Measurements from ENCODE around the gene PHACTR3. TPM values are rescaled to one million over a fixed set of nuclear protein-coding genes. Genes with fewer than 3 reads are reported as not detected.

PHACTR3 gene
- polyA plus RNA-seq, 3 donors from 2014 or later: not detected

DNA sequence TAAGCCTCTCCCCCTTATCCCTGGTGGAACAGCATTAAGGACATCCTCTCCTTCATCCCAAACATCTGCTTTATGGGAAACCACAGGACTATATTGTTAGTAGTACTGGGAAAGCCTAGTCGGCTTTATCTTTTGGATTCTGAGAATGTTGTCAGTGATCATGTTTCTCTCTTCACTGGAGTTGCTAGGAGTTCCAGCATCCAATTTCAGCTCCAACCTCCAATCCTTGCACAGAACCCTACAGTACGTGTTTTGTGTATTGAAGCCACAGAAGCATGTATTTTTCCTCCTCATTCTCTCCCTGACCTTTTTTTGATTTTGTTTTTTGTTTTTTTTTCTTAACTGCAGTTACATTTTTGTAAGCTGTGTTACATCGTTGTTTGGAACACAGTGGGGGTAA, 84.0 kb downstream of the PHACTR3 start:
- Mint-ChIP-seq H3K4me3 (no peak overlapping the region), H3K27ac (no peak overlapping the region), H3K9me3 (no peaks in the 10 kb centered on the region), H3K36me3 (no peaks in the 10 kb centered on the region), H3K27me3 (ENCODE audit: low read depth in 3 of 3) (peaks cover 3 to 6% (median 4%) of the 10 kb centered on the region in 3 donors), H3K4me1 (no peaks in the 10 kb centered on the region)
- DNase-seq: no peak

DNA sequence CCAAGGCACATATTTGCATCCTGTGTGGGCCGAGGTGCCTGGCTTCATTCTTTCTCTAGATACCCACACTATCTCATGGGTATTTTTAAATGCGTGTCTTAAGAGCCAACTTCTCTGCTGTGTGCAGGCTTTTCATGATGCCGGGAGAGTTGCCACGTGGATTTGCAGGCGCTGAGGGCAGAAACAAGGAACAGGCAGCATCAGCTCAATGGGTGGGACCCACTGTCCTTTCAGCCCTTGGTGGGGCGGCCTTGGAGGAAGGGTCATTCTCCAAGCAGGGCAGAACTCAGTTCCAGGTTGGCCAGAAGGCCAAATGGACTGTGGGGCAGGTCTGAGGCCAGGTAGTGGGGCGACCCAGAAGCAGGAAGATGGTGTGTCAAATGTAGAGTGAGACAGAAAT, 84.7 kb downstream of the PHACTR3 start:
- H3K9me3 Mint-ChIP-seq: no peaks in the 10 kb centered on the region
- no peak overlapping the region for H3K4me3 Mint-ChIP-seq
- DNase-seq: no peak
- H3K36me3 Mint-ChIP-seq: no peaks in the 10 kb centered on the region
- no peak overlapping the region for H3K27ac Mint-ChIP-seq
- peaks cover 3 to 10% (median 4%) of the 10 kb centered on the region in 3 donors for H3K27me3 Mint-ChIP-seq (ENCODE audit: low read depth in 3 of 3)
- H3K4me1 Mint-ChIP-seq: no peaks in the 10 kb centered on the region

DNA sequence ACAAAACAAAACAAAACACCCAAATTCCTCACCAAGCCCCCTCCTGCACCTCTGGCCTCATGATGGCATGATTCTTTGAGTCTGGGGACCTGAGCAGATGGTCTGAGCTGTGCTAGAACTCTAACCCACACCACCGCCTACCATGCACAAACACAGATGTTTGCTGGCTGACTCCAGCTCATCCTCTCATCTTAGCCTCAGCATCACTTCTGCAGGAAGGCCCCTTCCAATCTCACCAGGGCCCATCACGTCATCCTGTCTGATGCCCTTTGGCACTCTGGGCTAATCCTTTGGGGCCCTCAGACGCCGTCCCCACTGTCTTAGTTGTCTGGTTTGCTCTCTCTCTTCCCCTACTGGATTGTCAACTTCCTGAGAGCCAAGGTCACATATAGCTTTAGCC, 85.8 kb downstream of the PHACTR3 start:
- no peak overlapping the region for H3K4me3 Mint-ChIP-seq
- H3K27me3 Mint-ChIP-seq (ENCODE audit: low read depth in 3 of 3): peaks cover 3 to 10% (median 4%) of the 10 kb centered on the region in 3 donors
- H3K9me3 Mint-ChIP-seq: peaks cover 0 to 2% (median 0%) of the 10 kb centered on the region in 6 donors
- no peak for DNase-seq
- H3K36me3 Mint-ChIP-seq: no peaks in the 10 kb centered on the region
- no peaks in the 10 kb centered on the region for H3K4me1 Mint-ChIP-seq
- H3K27ac Mint-ChIP-seq: no peak overlapping the region

DNA sequence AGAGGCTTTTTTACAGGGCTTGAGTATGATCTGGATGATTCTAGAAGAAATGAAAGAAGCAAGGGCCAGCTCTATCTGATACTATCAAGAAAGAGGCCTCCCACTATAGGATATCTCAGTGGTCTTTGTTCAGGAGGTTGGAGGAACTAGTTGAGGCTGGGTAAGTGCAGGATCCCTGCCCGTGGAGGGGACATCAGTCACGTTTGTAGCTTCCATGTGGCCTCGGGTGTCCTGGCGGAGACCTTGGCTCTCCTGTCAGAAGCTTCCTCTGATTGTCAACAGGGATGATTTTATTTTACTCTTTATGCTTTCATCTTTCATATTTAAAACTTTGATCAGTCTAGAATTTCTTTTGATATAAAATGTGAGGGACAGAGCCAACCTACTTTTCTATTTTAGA, 86.6 kb downstream of the PHACTR3 start:
- H3K9me3 Mint-ChIP-seq: peaks cover 0 to 2% (median 0%) of the 10 kb centered on the region in 6 donors
- H3K27me3 Mint-ChIP-seq (ENCODE audit: low read depth in 3 of 3): peaks cover 3 to 19% (median 4%) of the 10 kb centered on the region in 3 donors
- DNase-seq: no peak
- no peaks in the 10 kb centered on the region for H3K4me1 Mint-ChIP-seq
- no peak overlapping the region for H3K4me3 Mint-ChIP-seq
- H3K36me3 Mint-ChIP-seq: no peaks in the 10 kb centered on the region
- no peak overlapping the region for H3K27ac Mint-ChIP-seq

DNA sequence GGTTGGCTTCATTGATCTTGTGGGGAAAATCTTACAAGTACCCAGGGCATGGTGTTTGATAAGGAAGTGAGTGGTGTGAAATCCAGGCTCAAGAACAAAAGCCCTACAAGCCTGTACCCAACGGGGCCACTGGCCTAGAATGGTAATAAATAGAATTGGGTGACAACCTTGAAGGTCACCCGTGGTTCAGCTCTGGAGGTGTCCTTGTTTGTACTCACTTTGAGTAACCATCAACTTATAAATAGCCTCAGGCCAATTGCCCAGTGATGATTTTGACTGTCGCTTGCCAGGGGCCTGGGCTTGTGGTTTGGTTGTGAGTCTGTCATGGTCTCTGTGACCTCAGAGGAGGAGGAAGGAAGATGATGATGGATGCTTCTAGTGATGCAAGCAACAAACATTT, 87.8 kb downstream of the PHACTR3 start:
- DNase-seq: no peak
- Mint-ChIP-seq H3K9me3 (peaks cover 0 to 2% (median 0%) of the 10 kb centered on the region in 6 donors), H3K36me3 (no peaks in the 10 kb centered on the region), H3K4me1 (no peaks in the 10 kb centered on the region), H3K4me3 (no peak overlapping the region), H3K27me3 (ENCODE audit: low read depth in 3 of 3) (peaks cover 3 to 21% (median 4%) of the 10 kb centered on the region in 3 donors), H3K27ac (no peak overlapping the region)

DNA sequence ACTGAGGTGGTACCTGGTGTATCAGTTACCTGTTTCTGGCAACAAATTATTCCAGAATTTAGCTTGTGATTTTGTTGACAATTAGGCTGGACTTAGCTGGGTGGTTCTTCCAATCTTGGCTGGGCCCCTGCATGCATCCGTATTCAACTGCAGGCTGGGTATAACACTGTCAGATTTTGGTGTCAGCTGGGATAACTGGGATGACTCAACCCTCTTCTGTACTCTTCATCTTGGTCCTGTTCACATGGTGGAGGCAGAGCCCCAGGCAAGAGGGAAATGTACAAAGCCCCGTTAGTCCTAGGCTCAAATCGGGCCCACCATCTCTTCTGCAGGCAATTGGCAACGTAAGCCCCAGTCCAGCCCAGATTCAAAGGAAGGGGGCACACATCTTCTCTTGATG, 89.2 kb downstream of the PHACTR3 start:
- Mint-ChIP-seq H3K27me3 (ENCODE audit: low read depth in 3 of 3) (peaks cover 3 to 19% (median 4%) of the 10 kb centered on the region in 3 donors), H3K36me3 (no peaks in the 10 kb centered on the region), H3K4me3 (no peak overlapping the region), H3K9me3 (peaks cover 0 to 2% (median 0%) of the 10 kb centered on the region in 6 donors), H3K4me1 (no peaks in the 10 kb centered on the region), H3K27ac (no peak overlapping the region)
- no peak for DNase-seq

DNA sequence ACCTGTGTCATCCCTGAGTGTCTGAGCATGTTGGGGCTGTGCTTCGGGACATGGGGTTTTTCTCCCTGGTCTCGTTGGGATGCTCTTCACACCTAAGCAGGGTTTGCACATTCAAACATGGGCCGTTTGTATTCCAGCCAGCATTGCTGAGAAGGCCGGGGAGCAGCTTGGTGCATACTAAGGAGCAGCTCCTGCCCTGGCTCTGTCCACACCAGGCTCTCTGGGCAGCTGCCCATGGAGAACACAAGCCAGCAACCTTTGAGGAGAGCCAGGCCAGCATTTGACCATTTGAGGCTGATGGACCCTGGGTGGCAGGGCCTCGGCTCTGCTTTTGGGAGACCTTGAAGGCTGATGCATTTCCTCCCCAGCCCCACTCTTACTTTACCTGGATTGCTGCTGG, 92.1 kb downstream of the PHACTR3 start:
- no peaks in the 10 kb centered on the region for H3K36me3 Mint-ChIP-seq
- DNase-seq: no peak
- peaks cover 0 to 2% (median 0%) of the 10 kb centered on the region in 6 donors for H3K9me3 Mint-ChIP-seq
- H3K4me1 Mint-ChIP-seq: no peaks in the 10 kb centered on the region
- no peak overlapping the region for H3K27ac Mint-ChIP-seq
- peaks cover 0 to 19% (median 3%) of the 10 kb centered on the region in 3 donors for H3K27me3 Mint-ChIP-seq (ENCODE audit: low read depth in 3 of 3)
- H3K4me3 Mint-ChIP-seq: no peak overlapping the region

DNA sequence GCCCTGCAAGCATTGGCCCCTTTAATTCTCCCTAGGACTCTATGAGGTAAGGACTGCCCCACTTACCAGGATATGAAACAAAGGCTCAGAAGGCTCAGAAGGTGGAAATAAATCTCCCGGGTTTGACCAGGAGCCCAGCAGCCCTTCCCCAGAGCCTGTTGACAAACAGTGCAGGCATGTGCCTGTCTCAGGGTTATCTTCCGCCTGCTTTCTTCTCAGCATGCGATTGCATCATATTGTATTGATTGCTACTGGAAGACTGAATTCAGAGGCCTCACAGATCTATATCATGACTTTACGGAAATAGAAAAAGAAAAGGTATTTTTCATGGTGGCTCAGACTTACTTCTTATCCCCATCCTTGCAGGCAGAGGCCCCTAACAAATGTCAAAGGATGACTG, 92.7 kb downstream of the PHACTR3 start:
- Mint-ChIP-seq H3K4me1 (no peaks in the 10 kb centered on the region), H3K27me3 (ENCODE audit: low read depth in 3 of 3) (peaks cover 0 to 20% (median 3%) of the 10 kb centered on the region in 3 donors)
- no peak for DNase-seq

DNA sequence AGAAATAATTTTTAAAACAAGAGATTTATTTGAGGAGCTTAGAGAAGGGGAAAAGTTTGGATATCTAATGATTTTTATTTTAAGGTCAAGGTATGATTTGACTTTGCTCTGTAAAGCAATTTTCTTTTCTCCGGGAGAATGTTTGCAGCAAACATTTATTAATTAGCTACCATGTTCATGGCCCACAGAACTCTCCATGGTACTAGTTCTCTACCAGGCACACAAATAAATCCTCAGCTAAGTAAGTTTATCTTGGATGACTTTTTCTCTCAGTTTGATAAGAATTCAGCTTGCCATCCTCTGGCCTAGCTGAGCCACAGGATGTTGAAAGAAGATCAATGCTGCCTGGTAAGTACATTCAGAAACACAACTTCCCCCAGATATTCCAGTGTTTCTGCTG, 94.3 kb downstream of the PHACTR3 start:
- H3K4me3 Mint-ChIP-seq: no peak overlapping the region
- no peaks in the 10 kb centered on the region for H3K4me1 Mint-ChIP-seq
- H3K36me3 Mint-ChIP-seq: no peaks in the 10 kb centered on the region
- H3K27ac Mint-ChIP-seq: no peak overlapping the region
- peaks cover 0 to 2% (median 0%) of the 10 kb centered on the region in 6 donors for H3K9me3 Mint-ChIP-seq
- H3K27me3 Mint-ChIP-seq (ENCODE audit: low read depth in 3 of 3): peaks cover 0 to 19% (median 0%) of the 10 kb centered on the region in 3 donors
- DNase-seq: no peak

More for the DNA sequence above, 92.7 kb downstream of the PHACTR3 start:
- no peaks in the 10 kb centered on the region for H3K36me3 Mint-ChIP-seq
- peaks cover 0 to 2% (median 0%) of the 10 kb centered on the region in 6 donors for H3K9me3 Mint-ChIP-seq
- H3K27ac Mint-ChIP-seq: no peak overlapping the region
- H3K4me3 Mint-ChIP-seq: no peak overlapping the region

DNA sequence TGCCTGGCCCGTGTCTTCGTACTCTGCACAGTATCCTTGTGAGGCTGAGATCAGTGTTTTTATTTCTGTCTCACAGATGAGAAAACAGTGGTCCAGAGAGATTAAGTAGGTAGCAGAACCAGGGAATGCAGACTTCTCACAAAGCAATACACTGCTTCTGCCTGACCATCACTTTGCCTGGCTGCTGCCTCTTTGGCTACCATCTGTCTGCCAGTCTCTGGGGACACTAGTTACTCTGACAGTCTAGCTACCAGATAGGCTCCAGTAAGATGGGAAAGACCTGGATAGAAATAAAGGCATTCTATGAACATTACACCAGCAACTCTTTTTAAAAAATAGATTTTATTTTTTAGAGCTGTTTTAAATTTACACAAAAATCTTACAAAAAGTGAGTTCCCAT, 96.9 kb downstream of the PHACTR3 start:
- DNase-seq: no peak
- H3K36me3 Mint-ChIP-seq: no peaks in the 10 kb centered on the region
- H3K27me3 Mint-ChIP-seq (ENCODE audit: low read depth in 3 of 3): peaks cover 0 to 5% (median 2%) of the 10 kb centered on the region in 3 donors

DNA sequence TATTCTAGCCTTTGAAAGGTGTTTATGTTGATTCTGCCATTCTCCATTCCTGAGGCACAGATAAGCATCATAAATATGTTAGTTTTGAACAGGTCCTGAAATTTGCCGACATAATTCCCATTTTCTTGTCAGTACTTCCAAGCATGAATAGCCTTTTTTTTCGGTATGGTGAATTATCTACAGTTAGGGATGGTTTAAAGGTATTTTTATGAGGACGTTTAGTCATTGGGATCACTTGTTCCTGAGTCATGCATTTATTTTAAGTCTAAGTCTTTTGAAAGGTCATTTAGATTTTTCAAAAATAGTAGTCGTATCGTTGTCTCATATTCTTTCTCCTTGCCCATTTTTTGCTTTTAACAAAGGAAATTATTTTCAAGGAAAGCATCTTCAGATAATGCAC, 98.7 kb downstream of the PHACTR3 start:
- peaks cover 0 to 4% (median 4%) of the 10 kb centered on the region in 3 donors for H3K27me3 Mint-ChIP-seq (ENCODE audit: low read depth in 3 of 3)
- H3K9me3 Mint-ChIP-seq: no peaks in the 10 kb centered on the region
- DNase-seq: no peak
- no peak overlapping the region for H3K27ac Mint-ChIP-seq
- no peak overlapping the region for H3K4me3 Mint-ChIP-seq
- no peaks in the 10 kb centered on the region for H3K36me3 Mint-ChIP-seq
- H3K4me1 Mint-ChIP-seq: no peaks in the 10 kb centered on the region

More for the DNA sequence above, 96.9 kb downstream of the PHACTR3 start:
- no peak overlapping the region for H3K4me3 Mint-ChIP-seq
- H3K27ac Mint-ChIP-seq: no peak overlapping the region
- no peaks in the 10 kb centered on the region for H3K9me3 Mint-ChIP-seq
- H3K4me1 Mint-ChIP-seq: no peaks in the 10 kb centered on the region

DNA sequence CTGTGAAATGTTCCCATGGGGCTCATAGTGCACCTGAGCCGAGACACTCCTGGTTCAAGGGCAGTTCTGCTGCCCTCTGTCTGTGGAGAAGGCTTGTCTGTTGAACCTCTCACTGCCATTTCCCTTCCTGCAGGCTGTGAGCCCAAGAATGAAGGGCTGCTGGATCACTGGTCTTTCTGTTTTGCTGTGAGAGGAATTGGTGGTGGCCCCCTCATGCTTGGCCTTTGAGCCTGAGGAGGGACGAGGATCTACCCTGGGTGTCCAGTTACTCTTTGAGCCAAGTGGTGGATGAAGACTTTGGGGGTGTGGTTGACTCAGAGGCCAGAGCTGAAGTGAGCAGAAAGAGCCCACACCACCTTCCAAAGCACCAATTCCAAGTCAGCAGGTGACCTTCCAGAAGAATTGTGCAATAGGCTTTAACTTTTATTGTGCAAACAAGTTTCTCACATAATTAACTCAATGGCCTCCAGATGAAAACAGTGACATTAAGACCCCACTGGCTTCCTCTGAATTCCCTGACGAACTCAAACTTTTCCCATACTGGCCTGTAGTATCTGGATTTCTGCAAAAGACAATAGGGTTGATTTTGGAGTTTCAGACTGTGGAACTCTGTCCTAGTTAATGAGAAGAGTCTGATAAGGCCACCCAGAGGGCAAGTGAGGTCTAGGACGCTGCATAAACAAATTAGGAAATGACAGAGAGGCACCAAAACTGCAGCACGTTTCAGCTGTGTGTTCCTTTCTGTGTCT, 101.5 kb downstream of the PHACTR3 start:
- no peak overlapping the region for H3K27ac Mint-ChIP-seq

DNA sequence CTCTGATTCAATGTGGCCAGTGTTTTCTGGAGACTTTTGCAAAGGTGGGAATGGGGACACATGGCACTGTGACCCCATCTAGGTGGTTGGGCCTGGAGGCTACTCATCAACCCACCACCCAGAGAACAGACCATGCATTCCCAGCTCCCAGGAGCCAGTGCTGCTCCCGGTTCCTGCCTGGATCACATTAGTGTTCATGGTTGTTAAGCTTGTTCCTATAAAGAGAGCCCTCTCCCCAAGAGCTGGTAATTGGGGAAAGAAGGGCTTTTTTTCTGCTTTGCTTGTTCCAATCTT, 102.0 kb downstream of the PHACTR3 start:
- H3K27ac Mint-ChIP-seq: no peak overlapping the region
- DNase-seq: no peak
- H3K4me3 Mint-ChIP-seq: no peak overlapping the region
- H3K9me3 Mint-ChIP-seq: no peaks in the 10 kb centered on the region
- no peaks in the 10 kb centered on the region for H3K4me1 Mint-ChIP-seq
- peaks cover 0 to 7% (median 6%) of the 10 kb centered on the region in 3 donors for H3K27me3 Mint-ChIP-seq (ENCODE audit: low read depth in 3 of 3)
- no peaks in the 10 kb centered on the region for H3K36me3 Mint-ChIP-seq

More for the DNA sequence above, 101.5 kb downstream of the PHACTR3 start:
- peaks cover 0 to 7% (median 6%) of the 10 kb centered on the region in 3 donors for H3K27me3 Mint-ChIP-seq (ENCODE audit: low read depth in 3 of 3)
- H3K4me3 Mint-ChIP-seq: no peak overlapping the region
- H3K9me3 Mint-ChIP-seq: no peaks in the 10 kb centered on the region
- no peak for DNase-seq
- no peaks in the 10 kb centered on the region for H3K36me3 Mint-ChIP-seq
- no peaks in the 10 kb centered on the region for H3K4me1 Mint-ChIP-seq

DNA sequence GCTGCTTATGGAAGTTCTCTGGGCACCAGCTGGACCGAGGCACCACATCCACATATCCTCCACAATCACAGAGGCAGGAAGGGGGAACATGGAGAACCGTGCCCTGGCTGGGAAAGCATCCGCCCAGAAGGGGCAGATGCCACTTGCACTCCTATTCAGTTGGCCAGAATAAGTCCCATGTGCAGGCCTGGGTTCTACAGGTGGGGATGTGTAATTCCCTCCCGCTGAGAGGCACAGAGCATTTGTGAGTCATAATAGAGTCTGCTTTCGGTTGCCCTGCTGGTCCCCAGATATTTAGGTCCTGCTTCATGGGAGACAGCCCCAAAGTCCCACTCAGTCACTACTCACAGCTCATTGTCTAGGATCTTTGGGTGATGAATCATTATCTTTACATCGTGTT, 104.0 kb downstream of the PHACTR3 start:
- Mint-ChIP-seq H3K4me1 (no peaks in the 10 kb centered on the region), H3K27me3 (ENCODE audit: low read depth in 3 of 3) (peaks cover 0 to 10% (median 8%) of the 10 kb centered on the region in 3 donors), H3K27ac (no peak overlapping the region), H3K36me3 (no peaks in the 10 kb centered on the region), H3K9me3 (peaks cover 0 to 14% (median 4%) of the 10 kb centered on the region in 6 donors), H3K4me3 (no peak overlapping the region)
- DNase-seq: no peak

DNA sequence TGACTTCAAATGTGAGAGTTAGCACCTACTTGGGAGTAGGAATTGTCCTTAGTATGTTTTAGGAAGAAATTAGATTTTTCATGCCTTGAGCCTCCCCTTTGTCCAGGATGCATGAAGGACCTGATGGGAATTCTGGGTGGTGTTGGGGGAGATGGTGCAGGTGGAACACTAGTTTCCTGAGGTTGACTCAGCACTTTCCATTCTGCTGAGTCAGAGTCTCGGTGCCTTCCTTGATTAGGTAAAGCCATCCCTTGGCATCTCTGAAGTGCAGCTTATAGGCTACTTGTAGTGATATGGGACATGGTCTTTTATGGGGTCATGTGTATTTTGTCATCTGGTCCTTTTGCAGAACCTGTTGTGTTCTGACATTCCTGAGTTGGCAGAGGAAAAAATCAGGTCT, 105.3 kb downstream of the PHACTR3 start:
- no peak for DNase-seq
- peaks cover 0 to 10% (median 9%) of the 10 kb centered on the region in 3 donors for H3K27me3 Mint-ChIP-seq (ENCODE audit: low read depth in 3 of 3)
- H3K27ac Mint-ChIP-seq: no peak overlapping the region
- no peaks in the 10 kb centered on the region for H3K4me1 Mint-ChIP-seq
- peaks cover 0 to 20% (median 4%) of the 10 kb centered on the region in 6 donors for H3K9me3 Mint-ChIP-seq
- no peaks in the 10 kb centered on the region for H3K36me3 Mint-ChIP-seq
- no peak overlapping the region for H3K4me3 Mint-ChIP-seq
